ENCODE data around the gene COL7A1.
"Not testable (repeated sequence)": the region's sequence is repeated elsewhere in the genome, so short reads cannot be mapped to it uniquely, and the experiment has no call there.

The COL7A1 gene

DNA sequence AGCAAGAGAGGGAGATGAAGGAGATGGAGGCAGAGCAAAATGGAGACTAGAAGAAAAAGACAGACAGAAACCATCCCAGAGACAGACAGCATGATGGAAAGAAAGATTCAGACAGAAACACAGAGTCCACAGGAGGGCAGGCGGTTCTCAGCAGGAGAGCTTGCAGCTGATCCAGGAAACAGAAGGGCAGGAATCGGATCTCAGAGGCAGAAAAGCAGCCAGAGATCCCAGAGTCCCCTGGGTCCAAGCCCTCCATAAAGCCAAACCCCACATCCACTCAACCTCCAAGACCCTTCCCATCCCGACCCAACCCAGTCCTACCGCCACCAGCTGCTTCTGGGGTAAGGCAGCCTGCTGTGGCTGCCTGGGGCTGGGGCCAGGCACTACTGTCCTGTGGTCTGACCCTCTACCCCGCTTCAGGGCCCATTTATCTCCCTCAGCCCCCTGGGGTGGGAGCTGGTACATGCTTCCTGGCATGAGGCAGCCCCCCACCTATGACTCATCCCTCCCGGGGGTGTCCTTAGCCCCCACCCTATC is 31.7 kb downstream of the COL7A1 start, which contains the start of gene UCN2:
Gene UCN2 (minus strand): TSS at position 400 of the 537 bp plus-strand sequence. CDS start 657 bp downstream, outside the sequence.
- DNase-seq: peak; percentile 70

DNA sequence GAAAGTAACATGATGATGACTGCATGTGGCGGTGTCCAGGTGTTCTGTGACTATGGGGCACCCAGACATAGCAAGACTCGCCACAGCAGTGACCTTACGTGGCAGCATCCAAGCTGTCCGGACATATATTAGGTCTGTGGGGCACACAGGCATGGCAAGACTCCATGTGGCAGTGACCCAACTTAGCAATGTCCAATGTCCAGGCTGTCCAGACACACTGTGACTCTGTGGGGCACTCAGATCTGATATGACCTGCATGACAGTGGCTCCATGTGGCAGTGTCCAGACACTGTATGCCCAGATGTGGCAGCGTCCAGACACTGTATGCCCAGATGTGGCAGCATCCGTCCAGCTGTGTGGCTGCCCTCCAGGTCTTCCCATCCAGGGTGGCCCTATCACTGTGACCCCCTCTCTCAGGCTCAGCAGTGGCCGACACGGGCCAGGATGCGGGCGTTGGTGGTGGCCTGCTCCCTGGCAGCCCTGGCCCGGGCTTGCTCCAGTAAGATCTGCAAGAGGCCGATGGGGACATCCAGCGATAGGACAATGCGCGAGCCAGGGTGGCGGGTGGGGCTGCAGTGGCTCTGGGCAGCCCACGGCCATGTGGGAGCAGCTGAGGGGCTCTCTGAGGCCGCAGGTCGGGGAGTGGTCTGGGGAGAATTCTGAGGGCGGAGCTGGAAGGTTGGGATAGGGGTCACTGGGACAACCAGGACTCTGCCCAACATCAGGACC is 32.6 kb downstream of the COL7A1 start:
- no peak for DNase-seq

DNA sequence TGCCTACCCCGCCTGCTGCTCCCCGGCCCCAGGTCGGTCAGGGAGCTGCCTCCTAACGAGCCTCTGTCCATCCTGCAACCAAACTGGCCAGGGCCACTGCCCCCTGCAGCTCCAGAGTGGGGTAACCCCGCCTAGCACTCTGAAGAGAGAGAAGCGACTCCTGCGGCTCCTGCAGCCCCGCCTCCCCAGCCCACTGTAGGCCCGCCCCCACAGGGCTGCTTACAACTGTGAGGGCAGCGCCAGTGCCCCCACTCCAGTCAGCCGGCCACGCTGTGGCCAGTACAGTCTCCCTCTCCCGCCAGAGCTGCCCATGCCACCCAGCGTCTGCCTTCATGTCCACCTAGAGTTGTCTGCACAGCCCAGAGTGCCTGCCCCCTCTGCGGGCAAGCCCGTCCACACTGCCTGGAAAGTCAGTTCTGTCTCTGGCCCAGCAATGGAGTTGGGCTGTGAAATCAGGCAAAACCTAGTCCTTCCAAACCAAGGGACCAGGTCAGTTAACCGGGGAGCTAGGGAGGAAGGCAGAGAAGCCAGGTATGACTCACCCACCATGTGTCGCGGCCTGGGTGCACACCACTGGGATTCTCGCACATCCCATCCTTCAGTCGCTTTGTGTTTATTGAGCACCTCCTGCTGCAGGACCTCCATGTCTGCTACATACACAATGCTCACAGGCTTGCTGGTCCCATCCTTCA is 33.9 kb downstream of the COL7A1 start:
- DNase-seq: peak; percentile 60

DNA sequence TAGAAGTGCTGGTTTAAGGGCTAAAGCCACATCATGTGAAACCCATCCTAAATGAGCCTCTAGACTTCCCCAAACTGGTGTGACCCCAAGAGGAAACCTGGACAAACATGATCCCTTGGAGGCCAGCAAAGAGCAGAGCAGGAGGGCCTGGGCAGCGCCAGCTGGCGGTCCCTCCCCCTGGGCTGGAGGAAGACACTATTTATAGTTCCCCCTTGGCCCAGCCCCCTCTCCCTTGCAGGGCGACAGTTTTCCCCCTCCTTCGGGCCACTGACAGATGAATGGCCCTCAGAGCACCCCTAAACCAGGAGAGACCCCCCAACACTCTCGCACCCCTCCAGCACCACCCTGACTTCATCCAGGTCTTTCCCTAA is 34.5 kb downstream of the COL7A1 start:
- no peak for DNase-seq

DNA sequence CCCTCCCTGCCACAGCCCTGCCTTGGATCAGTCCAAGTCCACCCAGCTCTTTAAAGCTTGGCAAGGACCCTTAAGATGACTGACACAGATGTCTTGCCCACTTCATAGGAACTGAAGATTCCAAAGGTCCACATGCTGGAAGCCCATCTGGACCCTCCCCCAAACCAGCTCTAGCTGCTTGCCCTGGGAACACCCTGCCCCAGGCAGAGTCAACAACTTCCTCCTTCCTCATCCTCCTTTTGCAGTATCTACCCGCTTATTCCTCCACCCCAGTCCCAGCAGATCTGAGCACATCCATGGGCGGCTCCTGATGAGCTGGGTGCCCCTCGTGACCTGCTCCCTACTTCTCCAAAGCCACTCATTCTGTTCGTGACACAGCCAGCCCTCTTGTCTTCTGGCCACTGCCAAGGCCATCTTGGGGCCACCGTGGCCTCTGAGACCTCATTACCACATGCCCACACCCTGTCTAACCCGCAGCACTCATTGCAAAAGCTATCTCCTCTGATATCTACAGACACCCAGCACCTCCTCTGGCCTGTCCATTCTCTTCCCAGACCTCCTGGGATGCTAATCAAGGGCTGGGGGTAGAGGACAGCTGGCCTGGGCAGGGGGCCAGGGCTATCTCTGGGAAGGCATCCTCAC is 36.5 kb downstream of the COL7A1 start:
- no peak for DNase-seq

DNA sequence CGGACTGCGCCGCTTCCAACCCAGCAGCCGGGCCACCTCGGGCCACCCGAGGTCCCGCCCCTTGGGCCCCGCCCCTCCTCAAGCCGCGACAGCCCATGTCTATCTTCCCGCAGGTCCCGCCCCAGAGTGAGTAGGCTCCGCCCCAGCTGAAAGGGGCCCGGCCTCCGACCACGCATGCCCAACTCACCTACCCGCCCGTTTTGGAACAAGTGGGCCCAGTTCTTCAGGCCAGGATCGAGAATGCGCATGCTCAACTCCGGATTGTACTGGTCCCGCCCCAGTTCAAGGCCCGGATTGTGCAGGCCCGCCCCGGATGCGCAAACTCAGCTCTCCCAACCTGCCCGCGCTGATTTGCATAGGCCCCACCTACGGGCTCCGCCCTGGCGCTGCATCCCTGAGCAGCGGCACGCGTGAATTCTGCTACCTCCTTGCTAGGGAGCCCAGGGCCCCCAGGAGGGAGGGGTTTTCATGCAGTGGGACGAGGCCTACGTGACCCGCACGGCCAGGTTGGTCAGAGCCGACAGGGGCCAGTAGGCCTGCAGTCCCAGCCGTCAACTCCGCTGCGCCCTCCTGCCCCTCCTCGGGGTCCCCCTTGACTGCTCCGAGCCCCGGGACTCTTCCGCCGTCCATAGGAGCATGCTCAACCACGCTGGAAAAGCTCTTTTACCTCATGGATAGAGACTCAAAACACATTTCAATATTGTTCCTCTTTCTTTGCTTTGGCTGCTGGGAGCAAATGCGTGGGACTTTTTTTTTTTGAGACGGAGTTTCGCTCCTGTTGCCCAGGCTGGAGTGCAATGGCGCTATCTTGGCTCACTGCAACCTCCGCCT is 38.1 kb downstream of the COL7A1 start, which contains the start of gene PFKFB4:
Gene PFKFB4 (minus strand): TSS at position 8 of the 831 bp plus-strand sequence. CDS start 26 bp downstream, outside the sequence.
- peak; percentile 100 for DNase-seq

DNA sequence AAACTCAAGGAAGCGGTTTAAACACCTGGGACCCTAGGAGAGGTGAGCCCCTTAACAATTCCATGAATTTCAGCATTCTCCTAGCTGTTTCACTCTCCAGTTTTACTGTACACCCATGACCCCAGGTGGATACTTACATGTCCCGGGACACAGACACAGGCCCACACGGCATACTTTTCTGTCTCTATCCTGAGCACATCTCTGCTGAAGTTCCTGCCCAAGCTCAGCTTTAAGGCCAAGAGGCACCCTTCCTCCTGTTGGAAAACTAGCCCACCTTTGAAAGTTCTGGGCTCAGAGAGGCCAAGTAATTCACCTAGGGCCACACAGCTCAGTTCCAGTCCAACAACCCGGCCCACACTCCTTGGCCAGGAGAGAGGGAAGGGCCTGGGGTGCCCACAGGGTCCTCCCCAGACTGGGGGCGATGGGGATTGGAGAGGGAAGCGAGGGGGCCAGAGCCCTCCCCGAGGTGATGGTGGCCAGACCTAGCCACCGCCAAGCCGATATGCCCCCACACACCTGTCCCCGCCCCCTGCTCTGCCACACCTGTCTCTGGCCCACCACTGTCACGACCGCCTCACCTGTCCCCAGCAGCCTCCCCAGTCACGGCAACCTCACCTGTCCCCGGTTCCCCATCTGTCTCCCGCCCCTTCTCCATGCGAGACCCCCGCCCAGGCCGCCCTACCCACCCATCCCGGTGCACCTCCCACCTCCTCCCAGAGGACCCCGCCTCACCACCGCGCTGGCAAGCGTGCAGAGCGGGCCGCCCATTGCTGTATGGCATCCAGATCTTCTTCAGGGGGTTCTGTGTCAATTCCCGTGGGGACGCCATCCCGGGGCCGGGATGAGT is 39.0 kb downstream of the COL7A1 start:
- DNase-seq: no peak

DNA sequence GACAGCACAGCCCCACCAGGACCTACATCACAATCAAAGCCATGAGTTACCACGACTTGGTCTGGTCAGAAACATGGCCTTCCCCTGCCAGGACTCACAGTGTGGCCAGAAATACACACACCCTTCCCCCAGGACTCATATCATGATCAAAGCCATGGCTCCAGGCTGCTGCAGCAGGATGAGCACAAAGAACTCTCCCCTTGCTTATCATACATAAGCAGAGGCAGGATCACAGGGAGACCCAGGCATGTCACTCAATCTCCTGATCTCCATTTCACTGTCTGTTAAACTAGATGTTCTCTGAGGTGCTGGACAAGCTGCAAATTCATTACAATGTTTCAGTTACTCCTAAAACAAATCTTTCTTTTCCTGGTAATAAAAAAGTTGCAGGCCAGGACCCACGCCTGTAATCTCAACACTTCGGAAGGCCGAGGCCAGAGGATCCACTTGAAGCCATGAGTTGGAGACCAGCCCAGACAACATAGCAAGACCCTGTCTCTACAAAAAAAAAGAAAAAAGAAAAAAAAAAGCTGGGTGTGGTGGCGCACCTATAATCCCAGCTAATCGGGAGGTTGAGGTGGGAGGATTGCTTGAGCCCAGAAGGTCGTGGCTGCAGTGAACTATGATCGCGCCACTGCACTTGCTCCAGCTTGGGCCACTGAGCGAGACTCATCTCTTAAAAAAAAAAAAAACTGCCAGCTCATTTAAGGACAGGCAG is 39.7 kb downstream of the COL7A1 start:
- DNase-seq: no peak

DNA sequence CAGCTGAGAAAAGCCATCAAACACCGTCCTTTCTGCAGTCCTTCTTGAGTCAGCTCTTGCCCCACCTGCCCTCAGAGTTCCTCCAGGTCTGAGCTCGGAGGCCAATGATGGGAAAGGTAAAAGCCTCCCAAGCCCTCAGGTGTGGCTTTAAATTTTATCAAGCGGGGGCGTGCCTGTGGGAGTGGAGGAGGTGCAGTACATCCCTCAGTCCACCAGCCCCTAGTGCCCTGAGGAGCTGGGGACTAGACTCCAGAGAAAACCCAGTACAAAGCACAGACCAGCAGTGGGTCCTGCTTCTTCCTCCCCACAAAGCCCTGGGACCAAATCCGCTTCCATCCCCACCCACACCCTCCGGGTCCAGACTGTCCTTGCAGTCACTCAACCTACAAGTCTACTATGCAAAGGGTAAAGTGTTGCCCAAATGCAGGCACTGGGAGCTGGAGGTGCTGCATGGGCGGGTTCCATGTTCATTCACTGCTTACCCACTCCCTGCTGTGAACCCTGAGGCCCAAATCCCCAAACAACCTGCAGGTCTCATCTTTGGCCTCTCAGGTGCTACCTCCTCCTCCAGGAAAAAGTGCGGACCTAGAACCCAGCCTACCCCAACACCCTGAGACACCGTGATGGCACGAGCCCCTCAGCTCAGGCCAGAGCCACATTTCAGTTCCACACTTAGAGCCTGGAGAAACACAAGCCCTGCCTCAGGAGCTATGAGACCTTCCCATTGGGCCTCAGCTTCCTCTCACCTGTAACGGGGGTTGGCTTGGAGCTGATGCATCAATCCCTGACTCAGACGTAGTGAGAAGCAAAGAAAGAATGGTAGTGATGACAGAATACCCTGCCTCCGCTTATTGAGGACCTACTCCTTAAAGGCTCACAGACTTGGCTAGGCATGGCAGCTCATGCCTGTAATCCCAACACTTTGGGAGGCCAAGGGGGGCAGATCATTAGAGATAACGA is 41.0 kb downstream of the COL7A1 start:
- no peak for DNase-seq

DNA sequence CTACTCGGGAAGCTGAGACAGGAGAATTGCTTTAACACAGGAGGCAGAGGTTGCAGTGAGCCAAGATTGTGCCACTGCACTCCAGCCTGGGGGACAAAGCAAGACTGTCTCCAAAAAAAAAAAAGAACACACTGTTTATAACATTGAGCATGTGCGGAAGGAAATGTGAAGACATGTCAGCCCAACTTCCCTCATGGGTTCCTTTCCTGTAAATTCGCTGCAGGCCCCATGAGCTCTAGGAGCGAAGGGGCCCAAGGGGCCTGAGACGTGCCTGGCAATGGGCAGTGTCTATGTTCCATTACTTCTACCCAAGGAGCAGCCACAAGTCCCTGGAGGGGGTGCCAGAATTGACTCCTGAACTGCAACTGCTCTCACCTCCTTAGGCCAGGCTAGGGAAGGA is 41.8 kb downstream of the COL7A1 start:
- no peak for DNase-seq

DNA sequence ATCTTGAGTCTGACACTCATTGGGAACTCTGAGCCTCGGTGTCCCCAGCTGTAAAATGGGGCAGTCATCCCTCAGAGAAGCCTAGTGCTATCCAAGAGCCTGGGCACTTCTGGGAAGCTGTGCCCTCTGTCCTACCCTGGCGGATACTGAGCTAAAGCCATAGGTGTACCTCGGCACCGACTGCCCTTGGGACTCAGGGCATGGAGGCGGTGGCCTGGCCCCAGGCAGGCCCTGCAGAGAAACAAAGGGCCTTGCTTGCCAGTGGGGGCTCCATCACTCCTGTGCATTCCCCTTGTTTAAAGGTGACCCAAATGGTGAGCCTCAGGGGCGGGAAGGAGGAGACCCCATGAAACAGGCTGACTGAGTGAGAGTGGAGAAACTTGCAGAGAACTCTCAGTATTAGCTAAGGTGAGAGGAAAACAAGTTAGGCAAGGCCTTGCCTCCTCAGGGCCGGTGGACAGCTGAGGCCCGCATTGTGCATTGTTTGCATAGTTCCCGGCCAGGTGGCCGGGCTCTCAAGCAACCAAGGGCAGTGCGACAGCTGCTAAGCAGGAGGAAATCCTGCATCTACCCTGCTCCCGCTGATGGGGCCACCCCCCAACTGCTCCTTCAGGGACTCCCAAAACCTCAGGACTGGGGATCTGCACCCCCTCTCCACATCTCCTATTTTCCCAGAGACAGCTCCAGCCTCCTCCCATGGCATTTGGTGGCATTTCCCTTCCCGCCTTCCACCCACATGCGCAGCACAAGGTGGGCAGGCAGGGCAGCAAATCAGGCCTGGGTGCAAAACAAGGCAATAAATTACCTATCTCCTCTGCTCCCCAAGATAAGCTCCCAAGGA is 42.8 kb downstream of the COL7A1 start:
- DNase-seq: no peak

DNA sequence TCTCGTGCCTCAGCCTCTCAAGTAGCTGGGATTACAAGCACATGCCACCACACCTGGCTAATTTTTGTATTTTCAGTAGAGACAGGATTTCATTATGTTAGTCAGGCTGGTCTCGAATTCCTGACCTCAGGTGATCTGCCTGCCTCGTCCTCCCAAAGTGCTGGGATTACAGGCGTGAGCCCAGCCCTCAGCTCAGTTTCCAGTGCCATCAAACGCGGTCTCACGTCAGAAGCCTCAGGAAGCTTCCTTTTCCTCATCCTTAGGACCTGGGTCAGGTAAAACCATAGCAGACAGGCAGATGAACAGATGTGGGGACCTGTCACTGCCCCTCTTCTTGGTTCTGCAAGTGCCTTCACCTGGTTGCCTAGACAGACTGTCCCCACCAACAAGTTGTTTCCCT is 43.5 kb downstream of the COL7A1 start:
- DNase-seq: not testable (repeated sequence)

DNA sequence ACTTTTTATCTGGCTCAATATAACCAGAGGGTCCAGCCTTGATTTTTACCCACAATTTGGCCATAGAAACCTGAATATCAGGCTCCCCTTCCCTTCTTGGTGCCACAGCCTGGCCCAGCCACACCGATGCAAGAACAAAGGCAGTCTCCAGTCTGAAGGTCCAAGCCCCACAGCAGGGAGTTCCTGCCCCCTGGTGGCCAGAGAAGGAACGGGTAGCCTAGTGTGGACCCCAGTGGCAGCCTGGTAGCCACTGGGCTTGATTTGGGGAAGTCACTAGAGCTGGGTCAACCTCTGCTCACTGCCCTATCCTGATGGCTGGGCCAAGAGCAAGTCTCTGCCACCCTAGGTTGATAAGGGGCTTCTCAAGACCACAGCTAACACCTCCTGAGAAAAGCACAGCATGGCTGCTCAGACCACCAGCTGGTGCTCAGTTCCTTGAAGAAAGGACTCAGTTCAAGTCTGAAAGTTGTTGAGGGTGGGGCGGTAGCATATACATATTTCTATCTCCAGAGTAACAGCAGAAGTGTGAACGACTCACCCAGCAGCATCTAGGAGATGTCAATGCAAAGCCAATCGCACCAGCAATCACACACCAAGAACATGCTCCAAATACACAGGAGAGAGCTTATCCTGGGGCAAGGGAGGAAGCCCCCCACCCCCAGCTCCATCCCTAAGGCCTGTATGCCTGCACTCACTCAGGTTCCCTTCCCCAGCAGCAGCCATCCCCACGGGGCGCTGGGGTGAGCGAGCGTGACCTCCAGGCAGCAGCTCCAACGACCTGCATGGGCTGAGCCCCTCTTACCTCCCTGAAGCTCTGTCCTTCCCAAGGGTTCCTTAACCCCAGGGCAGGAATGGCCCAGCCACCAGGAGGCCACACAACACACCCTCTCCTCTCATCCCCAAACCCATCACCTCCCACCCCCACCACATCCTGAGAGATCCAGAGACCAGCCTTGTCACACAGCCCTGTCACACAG is 46.1 kb downstream of the COL7A1 start:
- DNase-seq: peak; percentile 74

DNA sequence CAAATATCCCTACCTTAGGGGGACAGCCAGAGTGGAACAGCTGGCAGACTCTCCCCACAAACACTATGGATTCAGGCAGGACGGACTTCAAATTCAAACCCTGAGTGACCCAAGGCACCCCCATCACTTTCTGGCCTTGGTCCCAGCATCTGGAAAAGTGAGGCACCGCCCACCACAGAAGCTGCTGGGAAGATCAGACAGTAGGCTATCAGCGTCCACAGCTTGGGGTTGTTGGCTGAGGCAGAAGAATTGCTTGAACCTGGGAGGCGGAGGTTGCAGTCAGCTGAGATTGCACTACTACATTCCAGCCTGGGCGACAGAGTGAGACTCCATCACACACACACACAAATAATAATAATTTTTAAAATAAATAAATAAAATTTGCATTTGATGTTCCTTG is 47.0 kb downstream of the COL7A1 start:
- no peak for DNase-seq

DNA sequence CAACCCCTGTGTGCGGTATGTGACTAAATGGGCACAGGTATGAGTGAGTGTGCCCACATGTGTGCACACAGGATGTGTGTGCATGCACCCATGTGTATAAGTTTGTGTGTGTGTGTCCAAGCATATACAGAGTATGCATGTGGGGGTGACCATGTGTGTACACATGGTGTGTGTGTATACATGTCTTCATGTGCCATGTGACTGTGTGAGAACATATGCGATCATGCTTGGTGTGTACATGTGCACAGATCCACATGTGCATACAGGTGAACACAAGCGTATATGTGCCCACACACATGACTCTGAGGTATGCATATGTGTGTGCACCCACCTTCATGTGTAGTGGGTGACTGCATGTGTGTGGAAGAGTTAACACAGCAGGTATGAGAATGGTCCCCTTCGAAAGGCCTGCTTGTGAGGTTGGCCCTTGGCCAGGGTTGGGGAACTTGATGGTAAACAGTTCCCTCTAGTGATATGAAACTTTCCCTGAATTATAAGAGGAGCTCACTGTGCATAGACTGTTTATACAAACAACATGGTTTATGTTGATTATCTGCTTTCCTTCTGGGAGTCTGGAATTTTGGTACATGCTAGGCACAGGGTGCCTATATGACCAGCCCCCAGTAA is 48.8 kb downstream of the COL7A1 start:
- no peak for DNase-seq

DNA sequence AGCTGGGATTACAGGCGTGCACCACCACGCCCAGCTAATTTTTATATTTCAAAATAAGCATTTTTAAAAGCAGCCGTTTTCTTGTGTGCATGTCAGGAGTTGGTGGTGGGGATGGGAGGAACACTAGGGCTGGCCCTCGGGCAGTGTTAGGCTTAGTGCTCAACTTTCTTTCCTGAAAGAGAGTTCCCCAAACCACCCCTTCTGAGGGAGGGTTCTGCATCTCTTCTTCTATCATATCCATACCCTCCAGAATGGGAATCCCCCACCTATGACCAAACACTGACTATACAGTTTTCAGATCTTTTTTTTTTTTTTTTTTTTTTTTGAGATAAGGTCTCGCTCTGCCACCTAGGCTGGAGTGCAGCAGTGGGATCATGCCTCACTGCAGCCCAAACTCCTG is 51.0 kb downstream of the COL7A1 start:
- DNase-seq: no peak
